Fibroblast of skin of back (primary cell): ENCODE measurements around the gene ITGB2.

Experiments
- DNase-seq: peaks from one replicate; pipeline ENCODE4 v3.0.0-alpha.2; 2013

The ITGB2 gene

DNA sequence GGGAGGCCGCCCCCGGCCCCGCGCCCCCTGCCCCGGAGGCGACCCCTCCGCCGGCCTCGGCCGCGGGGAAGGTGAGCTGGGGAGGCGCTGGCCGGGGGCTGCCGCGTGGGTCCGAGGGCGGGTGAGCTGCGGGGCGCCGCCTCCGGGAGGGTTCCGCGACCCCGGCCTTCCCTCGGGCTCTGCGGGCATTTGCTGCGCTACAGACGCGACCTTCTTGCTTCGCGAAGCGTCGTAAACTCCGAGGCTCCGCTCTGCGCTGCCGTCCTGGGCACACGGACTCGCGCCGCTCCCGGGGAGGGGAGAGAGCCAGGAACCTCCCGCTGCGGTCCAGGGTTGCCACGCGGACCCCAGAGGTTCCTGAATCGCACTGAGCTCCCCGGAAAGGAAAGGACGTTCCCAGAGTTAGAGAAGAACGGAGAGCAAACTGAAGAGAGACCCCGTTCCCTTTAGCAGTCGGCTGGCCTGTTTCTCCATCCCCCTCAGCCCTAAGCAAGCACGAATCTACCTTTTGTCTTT lies 19.5 kb upstream of the ITGB2 start:
- no peak for DNase-seq

- peak; percentile 79 for DNase-seq
These were observed 18.9 kb upstream of the ITGB2 start, which contains the start of gene SLX9 for GRCh38 chr21:44939532-44940115. Gene SLX9, plus strand, starts transcription at chr21:44940029. Its CDS starts 29 bp downstream, at chr21:44940058.

GRCh38 chr21:44938772-44939531 lies 18.3 kb upstream of the ITGB2 start:
- no peak for DNase-seq

- DNase-seq, result no peak
These were observed 14.8 kb upstream of the ITGB2 start for GRCh38 chr21:44935533-44935927.

- DNase-seq, result no peak
These were observed 14.3 kb upstream of the ITGB2 start for GRCh38 chr21:44934797-44935532.

DNA sequence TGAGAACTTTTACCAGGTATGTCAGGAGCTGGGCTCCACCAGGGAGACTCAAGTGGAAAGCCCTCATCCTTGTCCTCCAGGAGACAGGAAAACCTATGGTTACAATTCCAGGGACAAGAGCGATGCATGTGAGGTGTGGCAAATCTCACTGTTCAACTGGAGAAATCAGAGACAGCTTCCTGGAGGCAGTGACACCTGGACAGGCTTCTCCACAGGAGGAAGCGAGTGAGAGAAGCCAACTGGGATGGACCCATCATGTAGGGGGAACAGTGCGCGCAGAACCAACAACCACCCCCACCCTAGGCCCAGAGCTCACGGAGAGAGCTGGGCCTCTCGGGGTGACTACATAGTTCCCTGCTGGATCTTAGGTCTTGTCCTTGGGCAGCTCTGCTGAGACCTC lies 13.6 kb upstream of the ITGB2 start:
- no peak for DNase-seq

- DNase-seq, result no peak
These were observed 13.2 kb upstream of the ITGB2 start for GRCh38 chr21:44933918-44934260.

DNA sequence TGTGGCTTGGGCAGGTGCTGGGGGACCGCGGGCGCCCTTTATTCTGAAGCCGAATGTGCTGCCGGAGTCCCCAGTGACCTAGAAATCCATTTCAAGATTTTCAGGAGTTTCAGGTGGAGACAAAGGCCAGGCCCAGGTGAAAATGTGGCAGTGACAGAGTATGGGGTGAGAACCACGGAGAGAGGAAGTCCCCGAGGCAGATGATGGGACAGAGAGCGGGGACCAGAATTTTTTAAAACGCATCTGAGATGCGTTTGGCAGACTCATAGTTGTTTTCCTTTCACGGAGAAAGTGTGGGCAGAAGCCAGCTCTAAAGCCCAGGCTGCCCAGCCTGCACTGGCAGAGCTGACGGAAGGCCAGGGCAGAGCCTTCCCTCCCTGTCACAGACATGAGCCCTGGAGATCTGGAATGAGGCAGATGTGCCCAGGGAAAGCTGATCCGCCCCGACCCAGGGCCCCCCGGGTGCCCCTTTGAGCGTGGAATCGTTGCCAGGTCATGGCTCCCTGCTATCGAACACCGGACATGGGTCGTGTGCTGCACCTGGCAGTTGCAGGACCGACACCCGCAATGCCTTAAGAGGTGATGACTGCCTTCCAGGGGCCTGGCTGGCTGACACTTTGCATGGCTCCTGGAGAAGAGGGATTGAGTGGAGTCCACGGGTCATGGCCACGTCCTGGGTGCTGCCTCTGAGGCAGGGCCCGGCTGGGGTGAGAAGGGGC lies 12.7 kb upstream of the ITGB2 start:
- no peak for DNase-seq

DNA sequence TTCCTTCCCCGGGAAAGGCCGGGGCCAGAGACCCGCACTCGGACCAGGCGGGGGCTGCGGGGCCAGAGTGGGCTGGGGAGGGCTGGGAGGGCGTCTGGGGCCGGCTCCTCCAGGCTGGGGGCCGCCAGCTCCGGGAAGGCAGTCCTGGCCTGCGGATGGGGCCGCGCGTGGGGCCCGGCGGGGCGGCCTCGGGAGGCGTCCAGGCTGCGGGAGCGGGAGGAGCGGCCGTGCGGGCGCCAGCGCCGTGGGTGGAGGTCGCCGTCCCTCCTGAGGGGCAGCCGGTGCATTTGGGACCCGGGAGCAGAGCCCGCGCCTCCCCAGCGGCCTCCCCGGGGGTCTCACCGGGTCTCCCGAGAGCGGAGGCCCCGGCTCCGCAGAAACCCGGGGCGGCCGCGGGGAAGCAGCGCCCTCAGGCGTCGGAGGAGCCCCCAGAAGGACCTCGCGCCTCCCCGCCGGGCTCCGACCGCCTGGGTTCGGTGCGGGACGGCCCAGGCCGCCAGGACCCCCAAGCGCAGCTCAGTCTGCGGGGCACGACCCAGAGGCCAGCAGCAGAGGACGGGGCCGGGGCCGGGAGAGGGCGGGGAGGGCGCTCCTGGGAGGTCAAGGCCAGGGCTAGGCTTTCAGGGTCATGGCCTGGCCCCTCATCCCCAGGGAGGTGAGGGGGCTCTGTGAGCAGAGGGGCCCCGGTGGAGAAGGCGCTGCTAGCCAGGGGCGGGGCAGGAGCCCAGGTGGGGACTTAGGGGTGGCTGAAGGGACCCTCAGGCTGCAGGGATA lies 11.9 kb upstream of the ITGB2 start:
- DNase-seq, result no peak

GRCh38 chr21:44931501-44932407 lies 11.1 kb upstream of the ITGB2 start:
- DNase-seq, result no peak

GRCh38 chr21:44931137-44931500 lies 10.4 kb upstream of the ITGB2 start:
- DNase-seq, result peak; percentile 66

DNA sequence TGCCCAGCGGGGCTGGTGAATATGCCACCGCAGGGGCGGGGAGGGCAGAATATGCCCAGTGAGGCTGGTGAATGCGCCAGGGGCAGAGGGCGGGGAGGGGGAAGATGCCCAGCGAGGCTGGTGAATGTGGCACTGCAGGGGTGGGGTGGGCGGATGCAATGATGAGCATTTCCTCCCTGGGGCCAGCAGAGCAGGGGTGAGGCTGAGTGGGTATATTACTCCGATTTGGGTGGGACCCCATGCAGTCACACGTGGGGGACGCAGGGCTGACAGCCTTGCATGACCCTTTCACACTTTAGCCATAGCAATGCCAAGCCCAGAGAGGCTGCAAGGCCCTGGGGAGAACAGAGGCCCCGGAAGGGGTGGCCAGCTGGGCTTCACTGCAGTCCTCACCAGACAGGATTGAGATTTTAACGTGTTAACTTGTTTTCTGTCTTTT lies 9.9 kb upstream of the ITGB2 start:
- no peak for DNase-seq

GRCh38 chr21:44929799-44930542 lies 9.3 kb upstream of the ITGB2 start:
- DNase-seq, result no peak

- no peak for DNase-seq
These were observed 8.6 kb upstream of the ITGB2 start for GRCh38 chr21:44929242-44929798.

DNA sequence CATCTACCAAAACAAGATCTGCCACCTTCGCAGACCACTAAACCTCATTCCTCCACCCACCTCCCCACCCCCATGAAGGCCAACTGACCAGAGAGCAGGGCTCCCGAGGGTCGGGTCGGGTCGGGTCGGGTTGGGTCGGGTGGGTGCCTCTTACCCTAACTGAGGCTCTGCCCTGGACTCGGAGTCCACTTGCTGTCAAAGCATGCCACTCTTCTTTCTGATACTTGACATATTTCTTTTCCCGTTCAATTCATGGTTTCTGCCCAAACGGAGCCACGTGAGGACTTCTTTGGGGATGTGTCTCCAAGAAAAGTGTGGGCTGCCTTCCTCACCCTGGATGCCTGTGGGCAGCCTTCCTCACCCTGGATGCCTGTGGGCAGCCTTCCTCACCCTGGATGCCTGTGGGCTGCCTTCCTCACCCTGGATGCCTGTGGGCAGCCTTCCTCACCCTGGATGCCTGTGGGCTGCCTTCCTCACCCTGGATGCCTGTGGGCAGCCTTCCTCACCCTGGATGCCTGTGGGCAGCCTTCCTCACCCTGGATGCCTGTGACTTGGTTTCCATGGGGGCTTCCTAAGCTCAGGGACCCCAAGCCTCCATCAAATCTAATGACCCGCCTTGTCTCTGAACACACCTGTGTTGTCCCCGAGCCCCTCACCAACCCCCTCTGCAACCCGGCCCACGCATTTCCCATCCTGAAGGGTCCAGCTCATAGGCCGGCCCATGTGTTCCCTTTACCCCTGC lies 8.0 kb upstream of the ITGB2 start:
- DNase-seq, result peak; percentile 88

- peak; percentile 83 for DNase-seq
These were observed 7.1 kb upstream of the ITGB2 start for GRCh38 chr21:44927587-44928461.

DNA sequence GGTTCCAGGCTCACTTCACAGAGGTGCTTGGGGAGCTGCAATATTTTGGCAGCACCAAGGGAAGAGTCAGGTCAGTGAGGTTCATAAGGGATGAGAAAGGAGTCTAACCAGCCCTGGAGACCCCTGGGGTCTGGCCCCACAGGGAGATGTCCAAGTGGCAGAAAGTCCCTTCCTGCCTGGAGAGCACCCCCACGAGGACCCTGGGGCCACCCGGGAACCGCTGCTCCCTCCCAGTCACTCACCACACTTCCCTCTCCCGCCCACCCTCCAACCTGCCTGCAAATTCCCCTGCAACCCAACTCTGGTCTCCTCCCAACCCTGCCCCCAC lies 6.5 kb upstream of the ITGB2 start:
- DNase-seq, result no peak
